Aorta (tissue), 5 donors: ENCODE results near the gene LBP. TPM values are rescaled to one million over a fixed set of nuclear protein-coding genes. Genes with fewer than 3 reads are reported as not detected.
"Not testable (repeated sequence)": the region's sequence is repeated elsewhere in the genome, so short reads cannot be mapped to it uniquely, and the experiment has no call there.

Source experiments
- ATAC-seq: fragments of 200-7000 bp; cut with Tn5 transposase; one replicate; pipeline ENCODE4 v1.9.1; 2022; ENCODE audit warnings: moderate library complexity; ENCODE audit not compliant: low FRiP score
- DNase-seq, 2 donors: peaks; one replicate each; pipeline ENCODE4 v3.0.0-alpha.2; 2020
- H3K27ac ChIP-seq, 2 donors: one replicate each; pipeline ENCODE4 v1.5.1; 2013; ENCODE audit warnings: low read length in 2 of 2, mild to moderate bottlenecking in 2 of 2, moderate library complexity in 2 of 2, control low read depth in 1 of 2, inconsistent platforms in 1 of 2, low read depth in 1 of 2
- H3K27me3 ChIP-seq, 2 donors: one replicate each; pipeline ENCODE4 v1.6.1; 2013; ENCODE audit warnings: control low read depth in 1 of 2, low read length in 1 of 2, mild to moderate bottlenecking in 1 of 2, moderate library complexity in 1 of 2; ENCODE audit not compliant: insufficient read depth in 2 of 2, control insufficient read depth in 1 of 2
- H3K36me3 ChIP-seq, 2 donors: one replicate each; pipeline ENCODE4 v1.6.1; 2013; ENCODE audit warnings: control low read depth in 1 of 2, low read length in 1 of 2, mild to moderate bottlenecking in 1 of 2; ENCODE audit not compliant: insufficient read depth in 2 of 2, control insufficient read depth in 1 of 2
- H3K4me1 ChIP-seq, 2 donors: one replicate each; pipeline ENCODE4 v1.6.1; 2013; ENCODE audit warnings: low read length in 2 of 2, control low read depth in 1 of 2, mild to moderate bottlenecking in 1 of 2, moderate library complexity in 1 of 2; ENCODE audit not compliant: insufficient read depth in 2 of 2, control insufficient read depth in 1 of 2
- H3K4me3 ChIP-seq, 2 donors: one replicate each; pipeline ENCODE4 v1.5.1; 2013; ENCODE audit warnings: low read length in 2 of 2, control low read depth in 1 of 2, mild to moderate bottlenecking in 1 of 2
- H3K9me3 ChIP-seq: one replicate; pipeline ENCODE4 v1.6.1; 2013; ENCODE audit warnings: mild to moderate bottlenecking, low read length; ENCODE audit not compliant: control insufficient read depth
- WGBS, 2 donors: extraction: QIAGEN DNeasy Blood & Tissue Kit; methylation state at CpG; one replicate each; pipeline ENCODE4 v1.1.7; 2013; 5-methylcytosine and 5-hydroxymethylcytosine counted together
- intact Hi-C, 2 donors: fragments of 100-400 bp; cut with DNase I; formaldehyde crosslinking; loops; one replicate each; pipeline versions ENCODE4 v1.14.2 to v1.15.0; 2022
- polyA plus RNA-seq, 2 donors: library from polyadenylated mRNA; stranded (reverse); fragments of 200-250 nt; gene quantifications; one replicate each; pipeline ENCODE4 v1.2.3, GENCODE V29; 2013
- total RNA-seq, 2 donors: library from RNA; stranded (reverse); fragmentation: NEBNext Ultra II Directional; extraction: Animal tissue kit (Norgen Biotek cat#: 25700); gene quantifications; one replicate each; pipeline ENCODE4 v1.2.1, GENCODE V29; 2021
- donor health status: healthy with polysubstance abuse.
- donor health status: Bipolar disorder and iron deficiency.
- donor health status: DM: no; HTN: no; CAD: no.
- donor health status: DM: no; HTN: no; CAD: no.
- donor health status: DM: yes; HTN: yes; CAD: no.

LBP gene
- total and polyA plus RNA-seq, 4 donors: 0.20 to 7.8 (median 1.5) TPM

DNA sequence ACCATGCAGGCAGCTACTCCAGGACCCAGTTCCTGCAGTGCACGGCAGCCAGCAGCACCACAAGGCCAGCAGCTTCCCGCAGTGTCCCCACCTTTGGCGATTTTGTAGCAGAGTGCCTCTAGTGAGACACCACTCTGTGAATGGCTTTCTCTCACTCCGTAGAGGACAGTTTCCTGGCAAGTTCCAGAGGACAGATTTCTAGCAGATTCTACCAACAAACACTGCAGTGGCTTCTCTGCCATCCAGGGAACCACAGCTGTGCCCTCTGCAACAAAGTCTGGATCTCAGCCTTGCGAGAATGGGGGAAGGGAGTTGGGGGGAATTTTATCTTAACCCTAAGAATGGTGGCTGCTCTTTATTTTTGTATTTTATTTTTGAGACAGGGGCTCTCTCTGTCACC, 60.2 kb downstream of the LBP start:
- H3K27me3 ChIP-seq: no peaks in the 10 kb centered on the region
- H3K4me3 ChIP-seq: no peak overlapping the region
- ATAC-seq (no peak), DNase-seq (no peak)
- H3K9me3 ChIP-seq: no peaks in the 10 kb centered on the region
- 81 to 82% methylated on average over 5 of the region's 5 CpGs for WGBS, 2 donors
- H3K27ac ChIP-seq: no peak overlapping the region
- intact Hi-C loops: loop anchor here (5.0 to 10.0 kb wide), 3 partner anchors 62 to 1204 kb away; partner anchors contain the start of gene LBP (in 1 of the 2)
- H3K36me3 ChIP-seq: no peaks in the 10 kb centered on the region
- H3K4me1 ChIP-seq: no peaks in the 10 kb centered on the region

- no peak for DNase-seq
- no peaks in the 10 kb centered on the region for H3K36me3 ChIP-seq
- no peak overlapping the region for H3K4me3 ChIP-seq
- no peaks in the 10 kb centered on the region for H3K4me1 ChIP-seq
- intact Hi-C loops: loop anchor here (5.0 to 10.0 kb wide), 3 partner anchors 63 to 1205 kb away; partner anchors contain the start of gene LBP (in 1 of the 2)
- no peaks in the 10 kb centered on the region for H3K9me3 ChIP-seq
- H3K27me3 ChIP-seq: no peaks in the 10 kb centered on the region
- 92 to 94% methylated on average over 15 to 29 of the region's 29 CpGs for WGBS, 2 donors
- H3K27ac ChIP-seq: no peak overlapping the region
- no peak for ATAC-seq
These were observed 61.0 kb downstream of the LBP start for GRCh38 chr20:38407321-38407720.

GRCh38 chr20:38407822-38408221, 61.5 kb downstream of the LBP start:
- not testable (repeated sequence) for H3K4me1 ChIP-seq, ATAC-seq, H3K27me3 ChIP-seq, H3K9me3 ChIP-seq, H3K4me3 ChIP-seq, DNase-seq, H3K36me3 ChIP-seq, H3K27ac ChIP-seq
- intact Hi-C loops: loop anchor here (5.0 to 10.0 kb wide), 3 partner anchors 63 to 1206 kb away; partner anchors contain the start of gene LBP (in 1 of the 2)
- 83 to 88% methylated on average over 7 to 9 of the region's 9 CpGs for WGBS, 2 donors

- Histone ChIP-seq H3K4me1 (no peaks in the 10 kb centered on the region), H3K27me3 (no peaks in the 10 kb centered on the region), H3K36me3 (peaks cover 0 to 2% of the 10 kb centered on the region in 2 donors), H3K4me3 (no peak overlapping the region), H3K9me3 (no peaks in the 10 kb centered on the region), H3K27ac (no peak overlapping the region)
- intact Hi-C loops: no loop called here
- WGBS, 2 donors: 82 to 84% methylated on average over 9 of the region's 9 CpGs
- ATAC-seq (no peak), DNase-seq (no peak)
These were observed 66.7 kb downstream of the LBP start for GRCh38 chr20:38412877-38413577.

DNA sequence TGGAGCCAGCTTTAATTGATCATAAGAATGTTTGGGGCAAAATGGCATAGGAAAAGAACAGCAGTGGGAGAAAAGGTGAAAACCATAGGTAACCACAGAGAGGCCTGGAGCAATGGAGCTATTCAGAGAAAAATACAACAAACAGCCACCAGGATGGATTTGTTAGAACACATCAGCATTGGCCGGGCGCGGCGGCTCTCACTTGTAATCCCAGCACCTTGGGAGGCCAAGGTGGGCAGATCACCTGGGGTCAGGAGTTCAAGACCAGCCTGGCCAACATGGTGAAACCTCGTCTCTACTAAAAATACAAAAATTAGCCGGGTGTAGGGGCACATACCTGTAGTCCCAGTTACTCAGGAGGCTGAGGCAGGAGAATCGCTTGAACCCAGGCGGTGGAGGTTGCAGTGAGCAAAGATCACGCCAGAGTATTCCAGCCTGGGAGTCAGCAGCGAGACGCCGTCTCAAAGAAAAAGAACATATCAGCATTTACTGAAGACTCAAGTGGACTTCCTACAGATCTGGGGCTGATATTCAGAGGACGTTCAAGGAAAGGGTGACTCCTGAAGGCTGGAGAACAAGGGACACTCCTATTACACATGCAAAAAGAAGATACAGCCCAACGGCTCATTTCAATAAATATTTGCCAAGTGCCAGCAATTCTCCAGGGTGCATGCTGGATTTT, 68.6 kb downstream of the LBP start:
- H3K36me3 ChIP-seq: peaks cover 0 to 7% of the 10 kb centered on the region in 2 donors

DNA sequence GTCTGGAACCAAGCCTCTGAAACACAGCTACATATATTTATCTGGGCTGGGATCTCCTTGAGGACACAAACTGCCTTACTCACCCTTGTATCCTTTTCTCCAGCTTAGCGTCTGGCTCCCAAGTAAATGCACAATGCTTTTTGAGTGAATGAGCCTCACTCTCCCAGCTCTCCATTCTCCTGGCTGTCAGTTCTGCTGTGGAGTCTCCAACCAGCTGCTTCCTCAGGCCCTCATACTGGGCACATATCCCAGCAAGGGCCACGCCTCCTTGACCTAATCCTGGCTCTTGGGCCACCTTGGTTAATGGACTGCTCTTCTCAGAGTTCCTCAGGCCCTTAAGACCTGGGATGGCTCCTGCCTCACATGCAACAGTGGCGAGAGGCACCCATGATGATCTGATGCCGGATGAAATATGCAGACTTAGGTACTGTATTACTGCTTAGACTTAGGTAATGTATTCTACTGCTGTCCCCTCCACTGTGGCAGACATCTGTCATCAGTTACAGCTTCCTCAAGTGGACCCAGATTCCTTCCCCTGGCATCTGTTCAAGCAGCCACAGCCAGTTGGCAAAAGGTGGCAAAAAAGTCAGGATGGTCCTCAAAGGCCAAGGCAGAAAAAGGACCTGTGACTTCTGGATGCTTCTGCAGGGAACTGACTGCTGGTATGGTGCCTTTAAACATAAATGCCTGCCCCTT, 72.4 kb downstream of the LBP start:
- H3K27ac ChIP-seq: no peak overlapping the region
- no peaks in the 10 kb centered on the region for H3K4me1 ChIP-seq
- no peak for DNase-seq
- H3K9me3 ChIP-seq: no peaks in the 10 kb centered on the region
- intact Hi-C loops: no loop called here
- peak; percentile 36 for ATAC-seq
- peaks cover 3 to 21% of the 10 kb centered on the region in 2 donors for H3K36me3 ChIP-seq
- 51 to 56% methylated on average over 4 of the region's 4 CpGs for WGBS, 2 donors
- no peaks in the 10 kb centered on the region for H3K27me3 ChIP-seq
- H3K4me3 ChIP-seq: no peak overlapping the region

More for the DNA sequence above, 68.6 kb downstream of the LBP start:
- no peak for ATAC-seq
- 91 to 93% methylated on average over 14 of the region's 14 CpGs for WGBS, 2 donors
- H3K27me3 ChIP-seq: no peaks in the 10 kb centered on the region
- intact Hi-C loops: no loop called here
- H3K27ac ChIP-seq: no peak overlapping the region
- no peak for DNase-seq
- H3K4me3 ChIP-seq: no peak overlapping the region
- no peaks in the 10 kb centered on the region for H3K4me1 ChIP-seq
- H3K9me3 ChIP-seq: no peaks in the 10 kb centered on the region

DNA sequence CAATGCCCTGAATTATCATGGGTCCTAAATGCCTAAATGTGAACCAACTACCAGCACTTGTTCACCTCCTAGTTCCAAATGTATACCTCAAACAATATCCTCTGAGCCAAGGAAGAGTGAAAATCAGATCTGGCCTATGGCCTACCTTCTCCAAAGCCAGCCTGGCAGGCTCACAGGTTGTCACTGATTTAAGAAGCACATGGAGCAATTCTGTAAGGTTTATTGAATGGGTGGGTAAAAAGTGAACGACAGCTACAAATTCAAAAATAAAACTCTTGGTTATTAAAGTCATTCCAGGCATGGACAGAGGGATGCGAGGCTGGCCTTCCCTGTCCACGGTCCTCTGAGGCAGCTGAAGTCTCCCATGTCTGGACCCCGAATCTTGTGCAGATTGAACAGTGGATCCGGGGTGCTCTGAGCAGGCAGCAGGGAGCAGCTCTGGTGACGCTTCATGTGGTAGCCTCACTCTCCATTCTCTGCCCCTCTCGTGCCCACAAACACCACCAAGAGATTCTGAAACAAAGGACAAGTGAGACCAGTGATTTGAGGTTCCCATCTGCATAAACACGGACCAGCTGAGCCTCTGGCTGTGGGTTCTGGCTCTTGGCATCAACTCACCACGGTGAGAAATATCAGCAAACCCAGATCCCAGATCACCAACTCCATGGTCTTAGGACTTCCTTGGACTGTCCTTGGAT, 74.3 kb downstream of the LBP start:
- Histone ChIP-seq H3K4me1 (no peaks in the 10 kb centered on the region), H3K9me3 (no peaks in the 10 kb centered on the region), H3K4me3 (no peak overlapping the region), H3K36me3 (peaks cover 3 to 24% of the 10 kb centered on the region in 2 donors), H3K27ac (no peak overlapping the region), H3K27me3 (no peaks in the 10 kb centered on the region)
- WGBS, 2 donors: 90 to 91% methylated on average over 9 of the region's 9 CpGs
- no peak for ATAC-seq
- intact Hi-C loops: no loop called here
- DNase-seq: peak in 1 of 2 donors; percentile 36

- no peak overlapping the region for H3K27ac ChIP-seq
- peak in 1 of 2 donors; percentile 38 for DNase-seq
- intact Hi-C loops: no loop called here
These were observed 75.6 kb downstream of the LBP start for GRCh38 chr20:38421915-38422314.

More at GRCh38 chr20:38421915-38422314, 75.6 kb downstream of the LBP start:
- ATAC-seq: no peak
- H3K27me3 ChIP-seq: no peaks in the 10 kb centered on the region
- no peaks in the 10 kb centered on the region for H3K9me3 ChIP-seq
- no peaks in the 10 kb centered on the region for H3K4me1 ChIP-seq
- no peak overlapping the region for H3K4me3 ChIP-seq
- WGBS, 2 donors: 85 to 90% methylated on average over 10 of the region's 10 CpGs
- H3K36me3 ChIP-seq: peaks cover 3 to 24% of the 10 kb centered on the region in 2 donors
